Pancreas (tissue), 10 donors: ENCODE measurements around the gene TOP2B. TPM values are rescaled to one million over a fixed set of nuclear protein-coding genes. Genes with fewer than 3 reads are reported as not detected.

Source experiments
- ATAC-seq, 4 donors: fragments of 200-7000 bp; cut with Tn5 transposase; one replicate each; pipeline versions ENCODE4 v1.8.0 to v1.9.1; 2020; ENCODE audit warnings: mild to moderate bottlenecking in 4 of 4, moderate library complexity in 4 of 4
- DNase-seq, 6 donors: peaks; one replicate each; pipeline ENCODE4 v3.0.0-alpha.2; 2020
- FAIRE-seq: peaks from 2 replicates; lab custom pipeline; 2012; peaks lifted over from hg19 to GRCh38; lab: Jason Lieb, UNC
- H3K27ac ChIP-seq, 4 donors: fragments of 200-600 bp; sonication (generic); 1 replicate in 3 of 4; 2 replicates in 1 of 4; pipeline versions ENCODE4 v1.5.0 to v1.8.0; 2020
- H3K27me3 ChIP-seq, 4 donors: fragments of 200-600 bp; one replicate each; pipeline ENCODE4 v1.8.0; 2021
- H3K36me3 ChIP-seq, 3 donors: fragments of 200-600 bp; sonication (generic) in 1 of 3; one replicate each; pipeline versions ENCODE4 v1.5.0 to v1.8.0; 2020 to 2021
- H3K4me1 ChIP-seq, 3 donors: fragments of 200-600 bp; one replicate each; pipeline ENCODE4 v1.8.0; 2021
- H3K4me3 ChIP-seq, 4 donors: fragments of 200-600 bp; sonication (generic) in 2 of 4; one replicate each; pipeline versions ENCODE4 v1.5.0 to v1.8.0; 2020 to 2021
- H3K9me3 ChIP-seq, 4 donors: fragments of 200-600 bp; one replicate each; pipeline ENCODE4 v1.8.0; 2021
- CTCF ChIP-seq, 4 donors: fragments of 200-600 bp; sonication (generic) in 3 of 4; IDR thresholded peaks; one replicate each; pipeline versions ENCODE4 v1.5.0 to v1.8.0; 2021; ENCODE audit warnings: antibody characterized with exemption in 4 of 4
- WGBS, 2 donors: extraction: QIAGEN DNeasy Blood & Tissue Kit; methylation state at CpG; one replicate each; pipeline ENCODE4 v1.1.7; 2013; 5-methylcytosine and 5-hydroxymethylcytosine counted together
- intact Hi-C, 3 donors: fragments of 100-400 bp; cut with DNase I; formaldehyde crosslinking; loops; one replicate each; pipeline versions ENCODE4 v1.11.1 to v1.14.2; 2022
- polyA plus RNA-seq, 2 donors: library from polyadenylated mRNA; stranded (reverse); fragments of 200-250 nt; gene quantifications; one replicate each; pipeline ENCODE4 v1.2.3, GENCODE V29; 2013
- total RNA-seq, 6 donors: library from RNA; stranded (reverse); fragmentation: NEBNext Ultra II Directional in 4 of 6; extraction: Animal tissue kit (Norgen Biotek cat#: 25700) in 4 of 6; gene quantifications; one replicate each; pipeline versions ENCODE4 v1.2.1 to v1.2.4, GENCODE V29; 2021 to 2023
- donor health status: healthy with polysubstance abuse.
- donor health status: DM: no; HTN: no; CAD: no; lungs with moderate emphysema.
- donor health status: DM: no; HTN: no; CAD: no.
- donor health status: control.
- donor health status: control.
- donor health status: Bipolar disorder and iron deficiency.
- donor health status: DM: yes; HTN: yes; CAD: no.
- donor health status: DM: no; HTN: no; CAD: no.
- donor health status: DM: no; HTN: no; CAD: no.
- donor health status: DM: yes; HTN: yes; CAD: no.

TOP2B gene
- total and polyA plus RNA-seq, 8 donors = 17.7 to 67.7 (median 40.2) TPM

- Histone ChIP-seq H3K36me3 (no peaks in the 10 kb centered on the region), H3K4me3 (no peak overlapping the region), H3K4me1 (no peaks in the 10 kb centered on the region), H3K9me3 (no peaks in the 10 kb centered on the region), H3K27me3 (no peaks in the 10 kb centered on the region), H3K27ac (no peak overlapping the region)
- no peak for TF ChIP-seq CTCF (IDR thresholded peaks at IDR 0.05)
- DNase-seq = no peak
- intact Hi-C loops = loop anchor here in 1 of 3 donors (10.0 kb wide), 2 partner anchors 616 to 816 kb away; no protein-coding TSS in a partner anchor
- FAIRE-seq = no peak
- 65 to 80% methylated on average over 8 of the region's 8 CpGs for WGBS, 2 donors
- ATAC-seq = no peak
These were observed 84.2 kb downstream of the TOP2B start for GRCh38 chr3:25580534-25580933.

- DNase-seq = no peak
- Histone ChIP-seq H3K9me3 (no peaks in the 10 kb centered on the region), H3K4me3 (no peak overlapping the region), H3K27ac (no peak overlapping the region), H3K4me1 (no peaks in the 10 kb centered on the region), H3K27me3 (no peaks in the 10 kb centered on the region), H3K36me3 (no peaks in the 10 kb centered on the region)
- ATAC-seq = no peak
- no peak for TF ChIP-seq CTCF (IDR thresholded peaks at IDR 0.05)
- no peak for FAIRE-seq
- WGBS, 2 donors = 87 to 93% methylated on average over 10 of the region's 10 CpGs
- intact Hi-C loops = no loop called here
These were observed 86.6 kb downstream of the TOP2B start for GRCh38 chr3:25578059-25578458.

- Histone ChIP-seq H3K27me3 (no peaks in the 10 kb centered on the region), H3K9me3 (no peaks in the 10 kb centered on the region), H3K4me1 (no peaks in the 10 kb centered on the region), H3K27ac (no peak overlapping the region), H3K36me3 (no peaks in the 10 kb centered on the region), H3K4me3 (no peak overlapping the region)
- no peak for TF ChIP-seq CTCF (IDR thresholded peaks at IDR 0.05)
- intact Hi-C loops = no loop called here
- FAIRE-seq (no peak), DNase-seq (no peak), ATAC-seq (no peak)
- 72 to 80% methylated on average over 15 of the region's 15 CpGs for WGBS, 2 donors
These were observed 87.8 kb downstream of the TOP2B start for GRCh38 chr3:25576831-25577454.

GRCh38 chr3:25576146-25576545 is 88.6 kb downstream of the TOP2B start:
- Histone ChIP-seq H3K36me3 (no peaks in the 10 kb centered on the region), H3K4me3 (no peak overlapping the region), H3K27me3 (no peaks in the 10 kb centered on the region), H3K4me1 (no peaks in the 10 kb centered on the region), H3K27ac (no peak overlapping the region), H3K9me3 (no peaks in the 10 kb centered on the region)
- 61 to 70% methylated on average over 4 of the region's 4 CpGs for WGBS, 2 donors
- ATAC-seq = no peak
- intact Hi-C loops = no loop called here
- no peak for TF ChIP-seq CTCF (IDR thresholded peaks at IDR 0.05)
- DNase-seq = no peak
- FAIRE-seq = no peak

GRCh38 chr3:25575001-25575400 is 89.7 kb downstream of the TOP2B start:
- Histone ChIP-seq H3K4me3 (no peak overlapping the region), H3K27me3 (no peaks in the 10 kb centered on the region), H3K36me3 (no peaks in the 10 kb centered on the region), H3K4me1 (no peaks in the 10 kb centered on the region), H3K9me3 (no peaks in the 10 kb centered on the region), H3K27ac (no peak overlapping the region)
- ATAC-seq (no peak), FAIRE-seq (no peak), DNase-seq (no peak)
- intact Hi-C loops = no loop called here
- WGBS, 2 donors = 85 to 92% methylated on average over 12 of the region's 12 CpGs
- TF ChIP-seq CTCF (IDR thresholded peaks at IDR 0.05) = no peak
